SU-DHL-6 (cell line): Measurements from ENCODE around the gene STAT1.

Source experiments
- H2AFZ ChIP-seq: fragments of 200-600 bp; sonication (generic); 2 replicates; pipeline ENCODE4 v1.6.1; 2014; ENCODE audit warnings: low read depth, mild to moderate bottlenecking, moderate library complexity, mixed read lengths, antibody characterized with exemption, low read length; ENCODE audit not compliant: severe bottlenecking
- H3F3A ChIP-seq: fragments of 200-600 bp; shearing (Covaris generic); 2 replicates; pipeline ENCODE4 v1.6.0; 2016; ENCODE audit warnings: antibody characterized with exemption, mild to moderate bottlenecking; ENCODE audit not compliant: insufficient read depth
- H3K27ac ChIP-seq: fragments of 200-600 bp; sonication (generic); 2 replicates; pipeline ENCODE4 v1.5.1; 2016; ENCODE audit warnings: low read depth, mild to moderate bottlenecking, low read length, moderate library complexity, mixed read lengths
- H3K27me3 ChIP-seq: fragments of 200-600 bp; sonication (generic), shearing (Covaris generic); 2 replicates; pipeline ENCODE4 v1.6.0; 2014; ENCODE audit warnings: mild to moderate bottlenecking, low read length
- H3K36me3 ChIP-seq: fragments of 200-600 bp; sonication (generic); 2 replicates; pipeline ENCODE4 v1.6.1; 2014; ENCODE audit warnings: mild to moderate bottlenecking, low read length, mixed read lengths
- H3K4me2 ChIP-seq: fragments of 300-600, 200-600 bp; shearing (Covaris generic), sonication (generic); 2 replicates; pipeline ENCODE4 v1.6.0; 2014; ENCODE audit warnings: low read length, low read depth, mild to moderate bottlenecking; ENCODE audit not compliant: poor library complexity, severe bottlenecking
- H3K4me3 ChIP-seq: fragments of 200-600 bp; sonication (generic); 2 replicates; pipeline ENCODE4 v1.5.1; 2014; ENCODE audit warnings: antibody characterized with exemption, low read length, mild to moderate bottlenecking, mixed read lengths; ENCODE audit not compliant: insufficient read depth, poor library complexity, severe bottlenecking
- H3K79me2 ChIP-seq: fragments of 200-600 bp; sonication (generic); 2 replicates; pipeline ENCODE4 v1.6.1; 2014; ENCODE audit warnings: mild to moderate bottlenecking, low read length, moderate library complexity; ENCODE audit not compliant: insufficient read depth
- H3K9ac ChIP-seq: fragments of 200-600 bp; sonication (generic); 2 replicates; pipeline ENCODE4 v1.7.0; 2014; ENCODE audit warnings: mild to moderate bottlenecking, low read length
- H3K9me2 ChIP-seq: fragments of 200-600 bp; sonication (generic); replicated peaks from 2 replicates; pipeline ENCODE4 v1.6.1; 2014; ENCODE audit warnings: low read length; ENCODE audit not compliant: insufficient read depth
- H3K9me3 ChIP-seq: fragments of 200-600 bp; sonication (generic); 2 replicates; pipeline ENCODE4 v1.6.1; 2014; ENCODE audit warnings: low read length, mixed read lengths; ENCODE audit not compliant: insufficient read depth
- H4K20me1 ChIP-seq: fragments of 200-600 bp; sonication (generic); 2 replicates; pipeline ENCODE4 v1.6.1; 2014; ENCODE audit warnings: low read depth, mild to moderate bottlenecking, antibody characterized with exemption, low read length, moderate library complexity, mixed read lengths
- EZH2phosphoT487 ChIP-seq: fragments of 200-600 bp; sonication (generic), shearing (Covaris generic); conservative IDR thresholded peaks from 2 replicates; pipeline ENCODE4 v1.6.1; 2018; ENCODE audit warnings: mild to moderate bottlenecking, antibody characterized with exemption, low read length, moderate library complexity, mixed read lengths
- TF ChIP-seq, protein P1 (sequence below): fragments of 200-600 bp; sonication (generic); IDR thresholded peaks from one replicate; pipeline ENCODE4 v1.5.1; 2017; ENCODE audit warnings: antibody characterized with exemption, mild to moderate bottlenecking, low read length, moderate library complexity; ENCODE audit not compliant: insufficient read depth, poor library complexity, severe bottlenecking

STAT1 gene

GRCh38 chr2:191015831-191016230, 1.9 kb upstream of the STAT1 start:
- H3K27ac ChIP-seq: no peak overlapping the region
- H3K27me3 ChIP-seq: no peaks in the 10 kb centered on the region
- no peak overlapping the region for H2AFZ ChIP-seq
- H3K36me3 ChIP-seq: no peaks in the 10 kb centered on the region
- peaks cover 12% of the 10 kb centered on the region; the same call in 1 of the 2 replicates for H3K79me2 ChIP-seq
- no peaks in the 10 kb centered on the region for H4K20me1 ChIP-seq
- no peaks in the 10 kb centered on the region for H3K9me3 ChIP-seq
- no peaks in the 10 kb centered on the region for H3K9me2 ChIP-seq
- TF ChIP-seq, protein P1, sequence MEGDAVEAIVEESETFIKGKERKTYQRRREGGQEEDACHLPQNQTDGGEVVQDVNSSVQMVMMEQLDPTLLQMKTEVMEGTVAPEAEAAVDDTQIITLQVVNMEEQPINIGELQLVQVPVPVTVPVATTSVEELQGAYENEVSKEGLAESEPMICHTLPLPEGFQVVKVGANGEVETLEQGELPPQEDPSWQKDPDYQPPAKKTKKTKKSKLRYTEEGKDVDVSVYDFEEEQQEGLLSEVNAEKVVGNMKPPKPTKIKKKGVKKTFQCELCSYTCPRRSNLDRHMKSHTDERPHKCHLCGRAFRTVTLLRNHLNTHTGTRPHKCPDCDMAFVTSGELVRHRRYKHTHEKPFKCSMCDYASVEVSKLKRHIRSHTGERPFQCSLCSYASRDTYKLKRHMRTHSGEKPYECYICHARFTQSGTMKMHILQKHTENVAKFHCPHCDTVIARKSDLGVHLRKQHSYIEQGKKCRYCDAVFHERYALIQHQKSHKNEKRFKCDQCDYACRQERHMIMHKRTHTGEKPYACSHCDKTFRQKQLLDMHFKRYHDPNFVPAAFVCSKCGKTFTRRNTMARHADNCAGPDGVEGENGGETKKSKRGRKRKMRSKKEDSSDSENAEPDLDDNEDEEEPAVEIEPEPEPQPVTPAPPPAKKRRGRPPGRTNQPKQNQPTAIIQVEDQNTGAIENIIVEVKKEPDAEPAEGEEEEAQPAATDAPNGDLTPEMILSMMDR: no peak
- no peak for TF ChIP-seq EZH2phosphoT487
- H3K4me3 ChIP-seq: no peak overlapping the region
- peaks cover 12% of the 10 kb centered on the region for H3F3A ChIP-seq
- H3K9ac ChIP-seq: no peak overlapping the region
- H3K4me2 ChIP-seq: no peak overlapping the region

GRCh38 chr2:191015239-191015638, 1.3 kb upstream of the STAT1 start:
- Histone ChIP-seq H3K4me2 (no peak overlapping the region), H3K27me3 (no peaks in the 10 kb centered on the region), H3K79me2 (peaks cover 12% of the 10 kb centered on the region; the same call in 1 of the 2 replicates), H3K36me3 (no peaks in the 10 kb centered on the region), H3K9me2 (no peaks in the 10 kb centered on the region), H3F3A (peaks cover 8% of the 10 kb centered on the region; the same call in 1 of the 2 replicates), H3K9me3 (no peaks in the 10 kb centered on the region), H3K9ac (no peak overlapping the region), H3K4me3 (no peak overlapping the region), H4K20me1 (no peaks in the 10 kb centered on the region), H3K27ac (no peak overlapping the region), H2AFZ (no peak overlapping the region)
- TF ChIP-seq EZH2phosphoT487: no peak
- TF ChIP-seq, protein P1: no peak

- Histone ChIP-seq H3K4me2 (peak overlapping the region; percentile 63), H3K9me2 (no peaks in the 10 kb centered on the region), H3K27me3 (no peaks in the 10 kb centered on the region), H3K9me3 (no peaks in the 10 kb centered on the region), H3K4me3 (peak overlapping the region; percentile 80), H3K9ac (peak overlapping the region; percentile 83), H3K27ac (0 out of 2 replicates have a peak overlapping the region, but pooled peaks have one; percentile 12), H3K79me2 (peaks cover 12% of the 10 kb centered on the region; the same call in 1 of the 2 replicates), H3F3A (peaks cover 6% of the 10 kb centered on the region; the same call in 1 of the 2 replicates), H4K20me1 (no peaks in the 10 kb centered on the region), H3K36me3 (0 out of 2 replicates have a peak, but pooled peaks cover 4% of the 10 kb centered on the region), H2AFZ (peak overlapping the region; percentile 64)
- no peak for TF ChIP-seq EZH2phosphoT487
- TF ChIP-seq, protein P1: no peak
These were observed 666 bp upstream of the STAT1 start for GRCh38 chr2:191014653-191015020.

- Histone ChIP-seq H2AFZ (peak overlapping the region; percentile 88), H3K4me3 (peak overlapping the region; percentile 80), H3K79me2 (peaks cover 12% of the 10 kb centered on the region; the same call in 1 of the 2 replicates), H3K9ac (peak overlapping the region; percentile 83), H4K20me1 (no peaks in the 10 kb centered on the region), H3K4me2 (peak overlapping the region; percentile 95), H3K27me3 (no peaks in the 10 kb centered on the region), H3K27ac (0 out of 2 replicates have a peak overlapping the region, but pooled peaks have one; percentile 35), H3K9me2 (no peaks in the 10 kb centered on the region), H3F3A (no peaks in the 10 kb centered on the region), H3K36me3 (0 out of 2 replicates have a peak, but pooled peaks cover 9% of the 10 kb centered on the region), H3K9me3 (no peaks in the 10 kb centered on the region)
- TF ChIP-seq, protein P1: no peak
- no peak for TF ChIP-seq EZH2phosphoT487
These were observed 364 bp downstream of the STAT1 start for GRCh38 chr2:191013682-191013931.
